HUES48 (cell line): ENCODE data around the gene ST7.
"Not testable (repeated sequence)": the region's sequence is repeated elsewhere in the genome, so short reads cannot be mapped to it uniquely, and the experiment has no call there.

Source experiments
- H3K27ac ChIP-seq: one replicate; pipeline ENCODE4 v1.7.0; 2013; ENCODE audit warnings: low read depth, low read length, inconsistent platforms
- H3K27me3 ChIP-seq: 2 replicates; pipeline ENCODE4 v1.6.1; 2013; ENCODE audit warnings: mild to moderate bottlenecking, low read length; ENCODE audit not compliant: control insufficient read depth, insufficient read depth
- H3K36me3 ChIP-seq: 2 replicates; pipeline ENCODE4 v1.6.1; 2013; ENCODE audit warnings: low read length; ENCODE audit not compliant: control insufficient read depth, insufficient read depth
- H3K4me1 ChIP-seq: 2 replicates; pipeline ENCODE4 v1.6.1; 2013; ENCODE audit warnings: mild to moderate bottlenecking, low read length; ENCODE audit not compliant: control insufficient read depth, insufficient read depth
- H3K4me3 ChIP-seq: 2 replicates; pipeline ENCODE4 v1.5.1; 2013; ENCODE audit warnings: mild to moderate bottlenecking, low read depth, low read length
- H3K9ac ChIP-seq: 2 replicates; pipeline ENCODE4 v1.6.1; 2013; ENCODE audit warnings: mild to moderate bottlenecking, low read depth, low read length, moderate library complexity
- H3K9me3 ChIP-seq: 2 replicates; pipeline ENCODE4 v1.6.1; 2013; ENCODE audit warnings: low read length; ENCODE audit not compliant: control insufficient read depth, insufficient read depth

Gene ST7

DNA sequence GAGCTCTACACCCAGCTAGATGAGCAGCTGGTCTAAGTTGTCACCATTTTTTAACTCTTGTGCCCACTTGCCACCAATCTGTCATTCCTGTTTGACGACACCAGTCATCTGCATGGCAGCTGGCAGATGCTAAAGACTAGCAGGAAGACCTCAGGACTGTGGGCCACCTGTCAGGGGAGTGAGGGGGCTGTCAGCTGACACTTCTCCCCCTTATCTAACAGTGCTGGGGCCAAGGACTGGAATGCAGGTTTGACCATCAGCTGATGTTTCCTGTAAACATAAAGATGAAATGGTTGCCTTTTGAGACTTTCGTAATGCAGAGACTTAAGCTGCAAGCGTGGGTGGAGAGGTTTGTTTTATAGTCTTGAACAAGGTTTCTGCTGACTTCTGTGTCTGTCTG, 276.0 kb downstream of the ST7 start:
- H3K9ac ChIP-seq, result no peak overlapping the region
- no peaks in the 10 kb centered on the region for H3K36me3 ChIP-seq
- peaks cover 5% of the 10 kb centered on the region; the same call in 1 of the 2 replicates for H3K4me1 ChIP-seq
- no peak overlapping the region for H3K4me3 ChIP-seq
- no peaks in the 10 kb centered on the region for H3K9me3 ChIP-seq
- no peaks in the 10 kb centered on the region for H3K27me3 ChIP-seq
- H3K27ac ChIP-seq, result no peak overlapping the region

DNA sequence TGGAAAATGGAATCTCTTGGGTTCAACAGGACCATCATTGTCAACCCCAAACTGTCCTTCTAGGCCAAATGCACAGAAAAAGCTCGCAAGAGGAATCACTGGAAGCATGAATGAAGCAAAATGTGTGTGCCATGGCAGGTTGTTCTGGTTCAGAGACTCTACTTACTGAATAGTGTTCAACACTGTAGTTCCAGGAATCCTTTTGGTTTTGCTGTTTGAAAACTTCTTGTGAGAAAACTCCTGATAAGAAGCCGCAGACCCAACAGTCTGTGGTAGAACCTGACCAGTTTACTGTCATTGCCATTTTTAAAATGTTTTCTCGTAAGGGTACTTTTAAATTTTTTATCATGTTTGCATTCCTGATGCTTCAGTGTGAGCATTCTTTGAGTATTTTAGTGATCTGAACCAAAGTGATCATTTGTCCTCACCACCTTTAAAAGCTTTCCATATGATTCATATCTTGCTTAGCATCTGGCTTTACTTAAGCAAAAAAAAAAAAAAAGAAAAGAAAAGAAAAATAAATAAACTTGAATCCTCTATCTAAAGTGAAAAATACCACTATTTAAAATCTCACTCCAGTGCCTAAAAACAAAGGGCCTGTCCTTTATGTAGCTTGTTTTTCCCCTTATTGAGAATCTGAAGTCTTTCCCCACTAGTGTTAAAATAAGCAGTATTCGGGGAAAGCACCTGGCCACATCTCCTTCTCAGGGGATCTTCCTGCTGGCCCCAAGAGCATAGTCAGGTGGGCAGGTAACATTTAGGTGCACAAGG, 277.2 kb downstream of the ST7 start:
- Histone ChIP-seq H3K4me1 (peaks cover 5% of the 10 kb centered on the region; the same call in 1 of the 2 replicates), H3K27ac (no peak overlapping the region), H3K9ac (no peak overlapping the region), H3K27me3 (no peaks in the 10 kb centered on the region), H3K9me3 (no peaks in the 10 kb centered on the region), H3K36me3 (no peaks in the 10 kb centered on the region), H3K4me3 (no peak overlapping the region)

DNA sequence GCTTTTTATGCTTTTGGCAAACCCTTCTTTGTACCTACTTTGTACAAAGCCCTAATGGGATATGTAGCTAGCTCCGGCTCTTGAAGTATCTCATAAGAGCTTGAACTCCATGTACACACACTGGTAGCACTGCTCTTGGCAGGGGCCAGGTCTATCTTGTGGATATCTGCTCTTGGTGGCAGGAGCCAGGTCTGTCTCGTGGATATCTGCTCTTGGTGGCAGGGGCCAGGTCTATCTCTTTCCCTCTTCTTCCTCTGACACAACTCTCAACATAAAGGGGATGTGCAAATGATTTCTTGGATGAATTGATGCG, 277.7 kb downstream of the ST7 start:
- Histone ChIP-seq H3K9me3 (no peaks in the 10 kb centered on the region), H3K9ac (no peak overlapping the region), H3K4me1 (peaks cover 3% of the 10 kb centered on the region; the same call in 1 of the 2 replicates), H3K27ac (no peak overlapping the region), H3K36me3 (no peaks in the 10 kb centered on the region), H3K27me3 (no peaks in the 10 kb centered on the region), H3K4me3 (no peak overlapping the region)

DNA sequence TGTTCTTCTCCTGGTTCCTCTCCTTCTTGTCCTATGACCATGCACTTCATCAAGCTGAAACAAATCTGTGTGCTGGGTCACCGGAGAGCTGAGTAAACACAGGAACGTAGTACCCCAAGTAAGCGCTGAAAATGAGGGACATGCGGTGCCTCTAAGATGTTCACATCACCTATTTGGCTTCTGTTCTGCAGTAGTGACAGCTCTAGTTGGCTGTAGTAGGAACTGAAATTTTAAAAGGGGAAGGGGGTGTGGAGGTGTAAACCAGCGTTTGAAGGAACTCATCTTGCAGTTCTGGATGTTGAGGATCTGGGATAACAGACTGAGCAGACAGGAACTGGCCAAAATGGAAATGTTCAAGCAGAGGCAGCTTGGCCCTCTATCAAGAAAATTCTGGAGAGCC, 284.3 kb downstream of the ST7 start:
- Histone ChIP-seq H3K27me3 (no peaks in the 10 kb centered on the region), H3K9me3 (no peaks in the 10 kb centered on the region), H3K4me3 (no peak overlapping the region), H3K27ac (no peak overlapping the region), H3K9ac (no peak overlapping the region), H3K4me1 (no peaks in the 10 kb centered on the region), H3K36me3 (no peaks in the 10 kb centered on the region)

DNA sequence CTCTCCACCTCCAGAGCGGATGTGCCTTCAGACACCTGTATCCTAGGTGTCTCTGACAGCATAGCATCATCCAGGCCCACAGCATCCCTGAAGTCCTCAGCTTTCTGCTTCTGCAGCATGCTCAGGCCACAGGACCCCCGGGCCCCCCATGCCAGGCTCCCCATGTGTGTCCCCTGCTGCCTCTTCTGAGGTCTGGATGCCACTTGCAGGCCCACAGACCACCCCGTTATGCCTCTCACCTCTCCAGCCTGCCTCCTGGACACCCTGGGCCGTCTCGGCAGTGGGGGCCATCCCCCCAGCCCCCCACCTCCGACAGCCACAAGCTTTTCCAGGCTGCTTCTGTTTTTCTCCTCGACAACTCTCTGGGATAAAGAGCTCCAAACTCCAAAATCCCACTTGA, 285.2 kb downstream of the ST7 start:
- Histone ChIP-seq H3K27ac (no peak overlapping the region), H3K27me3 (no peaks in the 10 kb centered on the region), H3K9ac (no peak overlapping the region), H3K9me3 (no peaks in the 10 kb centered on the region), H3K4me1 (no peaks in the 10 kb centered on the region), H3K36me3 (no peaks in the 10 kb centered on the region), H3K4me3 (no peak overlapping the region)

DNA sequence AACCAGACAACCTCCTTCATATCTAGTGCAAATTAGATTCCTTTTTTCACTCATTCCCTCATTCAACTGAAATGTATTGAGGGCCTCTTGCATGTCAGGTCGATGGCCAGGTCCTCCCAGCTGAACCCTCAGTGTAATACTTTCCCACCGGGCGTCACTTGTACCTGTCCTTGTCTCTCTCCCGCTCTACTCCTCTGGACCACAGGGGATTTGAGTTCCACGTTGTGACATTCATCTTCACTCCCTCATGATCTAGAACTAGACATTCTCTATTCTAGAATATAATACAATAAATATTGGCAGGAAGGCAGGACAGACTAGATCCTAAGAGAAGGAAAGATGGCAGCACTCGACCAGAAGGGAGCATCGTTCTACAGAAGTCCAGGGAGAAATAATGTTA, 285.6 kb downstream of the ST7 start:
- Histone ChIP-seq H3K4me3 (no peak overlapping the region), H3K9ac (no peak overlapping the region), H3K9me3 (no peaks in the 10 kb centered on the region), H3K36me3 (no peaks in the 10 kb centered on the region), H3K27me3 (no peaks in the 10 kb centered on the region), H3K4me1 (no peaks in the 10 kb centered on the region), H3K27ac (no peak overlapping the region)

DNA sequence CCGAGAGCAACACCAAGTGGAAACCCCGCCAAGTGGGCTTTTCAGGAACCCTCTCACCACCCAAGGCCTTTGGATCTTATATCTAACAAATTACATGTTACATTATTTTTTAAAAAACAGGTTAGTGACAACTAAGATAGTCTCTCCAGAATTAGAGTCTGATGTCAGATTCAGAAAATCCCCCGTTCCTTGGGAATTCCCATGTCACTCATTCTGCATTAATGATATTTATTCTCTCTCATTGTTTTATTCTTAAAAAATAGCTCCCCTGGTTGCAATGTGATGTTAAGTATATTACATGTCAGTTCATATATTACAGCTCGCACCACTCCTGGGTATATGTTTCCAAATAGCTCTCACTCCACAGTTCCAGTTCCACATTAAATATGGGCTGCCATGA, 287.8 kb downstream of the ST7 start:
- H3K4me1 ChIP-seq, result no peaks in the 10 kb centered on the region
- H3K27me3 ChIP-seq, result no peaks in the 10 kb centered on the region
- no peak overlapping the region for H3K27ac ChIP-seq
- no peak overlapping the region for H3K9ac ChIP-seq
- no peak overlapping the region for H3K4me3 ChIP-seq
- H3K36me3 ChIP-seq, result no peaks in the 10 kb centered on the region
- peaks cover 3% of the 10 kb centered on the region; the same call in 1 of the 2 replicates for H3K9me3 ChIP-seq

DNA sequence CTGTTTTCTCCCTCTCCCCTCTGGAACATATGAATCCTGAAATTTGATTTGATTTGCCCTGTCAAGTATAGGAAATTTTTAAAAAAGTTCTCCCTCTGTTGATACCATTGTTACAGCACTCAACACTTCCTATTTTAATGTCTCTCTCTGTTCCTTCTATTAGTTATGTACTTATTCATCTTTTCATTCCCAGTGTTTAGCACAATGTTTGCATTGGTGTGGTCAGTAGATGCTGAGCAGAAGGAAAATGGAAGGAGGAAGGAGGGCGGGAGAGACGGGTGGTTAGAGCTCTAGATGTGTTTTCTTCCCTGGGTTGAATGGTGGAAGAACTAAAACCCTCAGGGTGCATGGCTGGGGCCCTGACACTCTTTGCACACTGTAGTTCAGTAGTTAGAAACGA, 290.1 kb downstream of the ST7 start:
- Histone ChIP-seq H3K9ac (no peak overlapping the region), H3K9me3 (peaks cover 3% of the 10 kb centered on the region; the same call in 1 of the 2 replicates), H3K27ac (no peak overlapping the region), H3K4me3 (no peak overlapping the region), H3K27me3 (no peaks in the 10 kb centered on the region), H3K4me1 (no peaks in the 10 kb centered on the region), H3K36me3 (no peaks in the 10 kb centered on the region)

DNA sequence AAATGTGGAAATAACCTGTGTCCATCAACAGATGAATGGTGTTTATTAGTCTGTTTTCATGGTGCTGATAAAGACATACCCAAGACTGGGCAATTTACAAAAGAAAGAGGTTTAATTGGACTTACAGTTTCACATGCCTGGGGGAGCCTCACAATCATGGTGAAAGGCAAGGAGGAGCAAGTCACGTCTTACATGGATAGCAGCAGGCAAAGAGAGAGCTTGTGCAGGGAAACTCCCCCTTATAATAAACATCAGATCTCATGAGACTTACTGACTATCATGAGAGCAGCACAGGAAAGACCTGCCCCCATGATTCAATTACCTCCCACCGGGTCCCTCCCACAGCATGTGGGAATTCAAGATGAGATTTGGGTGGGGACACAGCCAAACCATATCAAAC, 292.4 kb downstream of the ST7 start:
- not testable (repeated sequence) for H3K9ac ChIP-seq, H3K9me3 ChIP-seq, H3K27me3 ChIP-seq, H3K4me3 ChIP-seq, H3K4me1 ChIP-seq, H3K36me3 ChIP-seq, H3K27ac ChIP-seq

DNA sequence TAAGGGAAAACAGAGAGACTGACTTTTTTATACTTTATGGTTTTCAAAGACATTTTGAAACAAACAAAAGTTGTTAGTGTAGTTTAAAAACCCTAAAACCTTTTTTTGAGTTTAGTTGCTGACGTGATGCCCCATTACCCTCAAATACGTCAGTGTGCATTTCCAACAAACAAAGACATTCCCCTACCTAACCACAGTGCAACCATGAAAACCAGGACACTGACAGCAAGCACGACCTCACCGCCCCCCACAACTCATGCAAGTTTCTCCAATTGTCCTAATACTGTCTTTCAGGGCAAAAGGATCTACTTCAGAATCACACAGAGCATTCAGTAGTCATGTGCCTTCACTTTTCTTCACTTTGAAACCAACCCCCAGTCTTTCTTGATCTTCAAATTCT, 294.5 kb downstream of the ST7 start:
- H3K27me3 ChIP-seq, result no peaks in the 10 kb centered on the region
- H3K36me3 ChIP-seq, result no peaks in the 10 kb centered on the region
- H3K4me3 ChIP-seq, result no peak overlapping the region
- H3K9ac ChIP-seq, result no peak overlapping the region
- peaks cover 3% of the 10 kb centered on the region; the same call in 1 of the 2 replicates for H3K9me3 ChIP-seq
- H3K4me1 ChIP-seq, result no peaks in the 10 kb centered on the region
- H3K27ac ChIP-seq, result no peak overlapping the region

DNA sequence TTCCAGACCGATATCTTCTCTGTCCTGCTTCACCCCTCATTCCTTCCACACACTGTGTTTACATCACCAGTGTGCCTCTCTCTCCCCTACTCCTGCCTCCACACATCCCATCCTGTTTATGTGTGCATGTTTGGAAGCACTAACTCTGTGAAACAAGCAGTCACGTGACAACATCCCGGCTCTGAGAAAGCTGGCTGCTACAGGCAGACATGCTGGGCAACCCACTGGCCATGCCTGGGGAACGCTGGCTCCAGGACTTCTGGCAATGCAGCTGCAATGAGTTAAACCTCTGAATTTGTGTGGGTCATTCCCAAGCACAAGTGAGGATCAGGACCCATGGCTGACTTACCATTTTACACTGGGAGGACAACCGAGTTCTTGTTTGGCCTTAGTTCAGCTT, 295.5 kb downstream of the ST7 start:
- H3K36me3 ChIP-seq, result no peaks in the 10 kb centered on the region
- H3K9ac ChIP-seq, result no peak overlapping the region
- H3K4me3 ChIP-seq, result no peak overlapping the region
- H3K9me3 ChIP-seq, result peaks cover 3% of the 10 kb centered on the region; the same call in 1 of the 2 replicates
- H3K4me1 ChIP-seq, result no peaks in the 10 kb centered on the region
- H3K27me3 ChIP-seq, result no peaks in the 10 kb centered on the region
- H3K27ac ChIP-seq, result no peak overlapping the region
